K562 (cell line): ENCODE data around the gene IL12A. TPM values are rescaled to one million over a fixed set of nuclear protein-coding genes. Genes with fewer than 3 reads are reported as not detected.

ENCODE experiments used
- ATAC-seq: fragments of 200-7000 bp; cut with Tn5 transposase; 3 replicates; pipeline ENCODE4 v1.9.1; 2020; ENCODE audit warnings: moderate library complexity
- BruUV-seq: library from RNA; stranded (reverse); fragments of 400-500 nt; replicated peaks from 2 replicates; lab custom pipeline; 2021; lab: Mats Ljungman, UMichigan
- CTCF ChIA-PET: fragments of 300-600 bp; formaldehyde crosslinking; extraction: SDS; loops from one replicate; lab custom pipeline; 2021; ENCODE audit warnings: low intra/inter-chr PET ratio; lab: Yijun Ruan, JAX
- POLR2A ChIA-PET: fragments of 300-600, 350-650 bp; sonication (Branson Sonifier 250); formaldehyde crosslinking; extraction: SDS; loops from one replicate; lab custom pipeline; 2021; ENCODE audit warnings: antibody characterized with exemption, inconsistent platforms; lab: Yijun Ruan, JAX
- DNase-seq, 4 experiments: peaks; one replicate each; pipeline versions ENCODE4 v3.0.0 to v3.0.0-alpha.2; 2011 to 2018; ENCODE audit warnings: low spot score in 3 of 4, mixed read lengths in 3 of 4; ENCODE audit errors: extremely low read depth in 1 of 4
- FAIRE-seq: peaks from 2 replicates; lab custom pipeline; 2011; peaks lifted over from hg19 to GRCh38; lab: Jason Lieb, UNC
- H2AFZ ChIP-seq: 2 replicates; pipeline ENCODE4 v1.6.0; 2011; ENCODE audit warnings: low read depth, low read length, control low read depth, inconsistent platforms
- H3K27ac ChIP-seq: fragments of 200-600 bp; 3 replicates; pipeline ENCODE4 v1.8.0; 2011; ENCODE audit warnings: low read depth, mild to moderate bottlenecking, control low read depth, inconsistent platforms, low read length, moderate library complexity, mixed read lengths; ENCODE audit errors: extremely low read depth
- H3K27me3 ChIP-seq, 2 experiments: fragments of 300-600 bp in 1 of 2; 2 replicates in 1 of 2; 3 replicates in 1 of 2; pipeline versions ENCODE4 v1.6.0 to v1.8.0; 2011; ENCODE audit warnings: inconsistent platforms in 2 of 2, low read length in 2 of 2, mild to moderate bottlenecking in 1 of 2, mixed read lengths in 1 of 2, moderate library complexity in 1 of 2; ENCODE audit not compliant: control insufficient read depth in 2 of 2, insufficient read depth in 2 of 2
- H3K36me3 ChIP-seq: fragments of 300-600 bp; 3 replicates; pipeline ENCODE4 v1.8.0; 2011; ENCODE audit warnings: mild to moderate bottlenecking, low read length, inconsistent platforms; ENCODE audit not compliant: control insufficient read depth, insufficient read depth
- H3K4me1 ChIP-seq, 2 experiments: fragments of 200-600 bp in 1 of 2; replicated peaks in 1 of 2; 2 replicates in 1 of 2; 3 replicates in 1 of 2; pipeline versions ENCODE4 v1.5.1 to v1.8.0; 2011; ENCODE audit warnings: inconsistent platforms in 2 of 2, low read length in 2 of 2, mild to moderate bottlenecking in 1 of 2, mixed read lengths in 1 of 2, moderate library complexity in 1 of 2; ENCODE audit not compliant: control insufficient read depth in 2 of 2, insufficient read depth in 2 of 2
- H3K4me2 ChIP-seq: 2 replicates; pipeline ENCODE4 v1.6.1; 2011; ENCODE audit warnings: low read length, control low read depth, inconsistent platforms, mixed read lengths; ENCODE audit not compliant: insufficient read depth
- H3K4me3 ChIP-seq: fragments of 200-600 bp; sonication (generic), shearing (Covaris generic); 2 replicates; pipeline ENCODE4 v1.5.1; 2016; ENCODE audit warnings: control low read depth, inconsistent platforms
- H3K79me2 ChIP-seq: fragments of 200-600 bp; 3 replicates; pipeline ENCODE4 v1.8.0; 2011; ENCODE audit warnings: low read length, inconsistent platforms; ENCODE audit not compliant: control insufficient read depth, insufficient read depth
- H3K9ac ChIP-seq, 2 experiments: 2 replicates each; pipeline versions ENCODE4 v1.6.0 to v1.6.1; 2011; ENCODE audit warnings: low read depth in 2 of 2, low read length in 2 of 2, control low read depth in 1 of 2, inconsistent platforms in 1 of 2, mild to moderate bottlenecking in 1 of 2, mixed read lengths in 1 of 2; ENCODE audit not compliant: insufficient read depth in 1 of 2
- H3K9me1 ChIP-seq: one replicate; pipeline ENCODE4 v1.6.0; 2011; ENCODE audit warnings: inconsistent platforms, mild to moderate bottlenecking, low read length, moderate library complexity; ENCODE audit not compliant: control insufficient read depth, insufficient read depth
- H3K9me3 ChIP-seq: replicated peaks from 2 replicates; pipeline ENCODE4 v1.5.1; 2011; ENCODE audit warnings: low read depth, low read length, inconsistent platforms; ENCODE audit not compliant: control insufficient read depth, insufficient read depth
- H4K20me1 ChIP-seq: replicated peaks from 2 replicates; pipeline ENCODE4 v1.6.1; 2011; ENCODE audit warnings: low read length, inconsistent platforms, mixed read lengths; ENCODE audit not compliant: control insufficient read depth, insufficient read depth
- CHD2 ChIP-seq: IDR thresholded peaks from 2 replicates; pipeline ENCODE4 v1.6.1; 2011; ENCODE audit warnings: low read depth, low read length
- HNRNPK ChIP-seq: fragments of 200-400 bp; formaldehyde crosslinking; IDR thresholded peaks from one replicate; pipeline ENCODE4 v1.6.1; 2018; ENCODE audit warnings: mild to moderate bottlenecking, low read depth, low read length; ENCODE audit not compliant: poor library complexity, severe bottlenecking
- TOE1 ChIP-seq, 2 experiments: fragments of 450-650 bp in 1 of 2; sonication (generic) in 1 of 2; formaldehyde crosslinking in 1 of 2; IDR thresholded peaks; 2 replicates each; pipeline versions ENCODE4 v1.7.1 to v1.8.0; 2016 to 2022; ENCODE audit warnings: borderline replicate concordance in 2 of 2, mild to moderate bottlenecking in 2 of 2, antibody characterized with exemption in 1 of 2, inconsistent platforms in 1 of 2, low read depth in 1 of 2, missing genetic modification reagents in 1 of 2, moderate library complexity in 1 of 2
- WHSC1 ChIP-seq: IDR thresholded peaks from one replicate; pipeline ENCODE4 v1.6.1; 2012; ENCODE audit warnings: low read length, control low read depth, inconsistent platforms
- ZBTB11 ChIP-seq, 3 experiments: fragments of 200-800 bp in 1 of 3; fragments of 250-450 bp in 1 of 3; fragments of 450-650 bp in 1 of 3; sonication (Bioruptor Pico) in 1 of 3; sonication (Bioruptor generic) in 1 of 3; formaldehyde crosslinking in 1 of 3; IDR thresholded peaks; 2 replicates each; pipeline versions ENCODE4 v1.6.1 to v1.8.0; 2016 to 2022; ENCODE audit warnings: mild to moderate bottlenecking in 2 of 3, missing genetic modification characterization in 2 of 3, missing compliant biosample characterization in 1 of 3, moderate library complexity in 1 of 3
- ZBTB8A ChIP-seq: fragments of 450-650 bp; IDR thresholded peaks from 2 replicates; pipeline ENCODE4 v1.6.1; 2018; ENCODE audit warnings: mild to moderate bottlenecking, moderate library complexity; ENCODE audit not compliant: partially characterized antibody
- WGBS: fragments of 100-300 bp; shearing (Covaris generic); methylation state at CpG from one replicate; pipeline ENCODE4 v1.1.6; 2016; ENCODE audit warnings: low coverage, mixed read lengths; ENCODE audit not compliant: insufficient coverage; ENCODE audit errors: missing lambda C conversion rate; 5-methylcytosine and 5-hydroxymethylcytosine counted together
- in situ Hi-C: fragments of 300-500 bp; cut with MboI; formaldehyde crosslinking; loops from 4 replicates; pipeline ENCODE4 v1.15.0; 2018; ENCODE audit warnings: inconsistent platforms, mixed read lengths
- intact Hi-C: fragments of 100-400 bp; cut with micrococcal nuclease; formaldehyde crosslinking; loops from 2 replicates; pipeline ENCODE4 v1.14.2; 2022
- polyA plus RNA-seq, 8 experiments: library from polyadenylated mRNA; depleted of rRNA in 4 of 8; stranded (reverse) in 5 of 8; unstranded in 3 of 8; fragments of >200 nt; fragmentation: Nextera tagmentation in 2 of 8; fragmentation: Illumina TruSeq in 1 of 8; extraction: Ambion mirVana in 2 of 8; extraction: Trizol in 1 of 8; gene quantifications; 2 replicates each; pipeline versions ENCODE4 v1.2.1 to v1.2.3, GENCODE V29; 2011 to 2014; ENCODE audit warnings: inconsistent platforms in 1 of 8, missing spikeins in 1 of 8
- total RNA-seq, 7 experiments: library from RNA; depleted of rRNA in 6 of 7; stranded (reverse); fragments of >200 nt in 6 of 7; fragmentation: Illumina TruSeq in 2 of 7; extraction: Trizol in 2 of 7; gene quantifications; 2 replicates each; pipeline versions ENCODE4 v1.2.1 to v1.2.3, GENCODE V29; 2011 to 2021; ENCODE audit warnings: low replicate concordance in 1 of 7
- TF ChIP-seq, protein P1 (sequence below): sonication (generic); formaldehyde crosslinking; IDR thresholded peaks from 2 replicates; pipeline ENCODE4 v1.8.0; 2022; ENCODE audit warnings: mild to moderate bottlenecking, missing genetic modification reagents
- TF ChIP-seq, protein P2 (sequence below): IDR thresholded peaks from 3 replicates; pipeline ENCODE4 v1.6.1; 2011; ENCODE audit warnings: borderline replicate concordance, mild to moderate bottlenecking, moderate library complexity; ENCODE audit not compliant: insufficient read length; ENCODE audit errors: extremely low read depth

IL12A gene
- total and polyA plus RNA-seq, 9 of the 15 experiments (the other 6 are each of a cell fraction or from before 2014, with no cell fraction given): not detected

- no peak for TF ChIP-seq ZBTB8A
- TF ChIP-seq CHD2: no peak
- TF ChIP-seq, protein P1, sequence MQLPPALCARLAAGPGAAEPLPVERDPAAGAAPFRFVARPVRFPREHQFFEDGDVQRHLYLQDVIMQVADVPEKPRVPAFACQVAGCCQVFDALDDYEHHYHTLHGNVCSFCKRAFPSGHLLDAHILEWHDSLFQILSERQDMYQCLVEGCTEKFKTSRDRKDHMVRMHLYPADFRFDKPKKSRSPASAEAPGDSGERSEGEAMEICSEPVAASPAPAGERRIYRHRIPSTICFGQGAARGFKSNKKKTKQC (CRISPR knock-in tag): no peak
- no peak for TF ChIP-seq TOE1 (IDR thresholded peaks at IDR 0.05; ENCODE audit: borderline replicate concordance)
- no peak for TF ChIP-seq TOE1 (CRISPR knock-in tag; IDR thresholded peaks at IDR 0.05; ENCODE audit: borderline replicate concordance, low read depth)
- TF ChIP-seq, protein P2, sequence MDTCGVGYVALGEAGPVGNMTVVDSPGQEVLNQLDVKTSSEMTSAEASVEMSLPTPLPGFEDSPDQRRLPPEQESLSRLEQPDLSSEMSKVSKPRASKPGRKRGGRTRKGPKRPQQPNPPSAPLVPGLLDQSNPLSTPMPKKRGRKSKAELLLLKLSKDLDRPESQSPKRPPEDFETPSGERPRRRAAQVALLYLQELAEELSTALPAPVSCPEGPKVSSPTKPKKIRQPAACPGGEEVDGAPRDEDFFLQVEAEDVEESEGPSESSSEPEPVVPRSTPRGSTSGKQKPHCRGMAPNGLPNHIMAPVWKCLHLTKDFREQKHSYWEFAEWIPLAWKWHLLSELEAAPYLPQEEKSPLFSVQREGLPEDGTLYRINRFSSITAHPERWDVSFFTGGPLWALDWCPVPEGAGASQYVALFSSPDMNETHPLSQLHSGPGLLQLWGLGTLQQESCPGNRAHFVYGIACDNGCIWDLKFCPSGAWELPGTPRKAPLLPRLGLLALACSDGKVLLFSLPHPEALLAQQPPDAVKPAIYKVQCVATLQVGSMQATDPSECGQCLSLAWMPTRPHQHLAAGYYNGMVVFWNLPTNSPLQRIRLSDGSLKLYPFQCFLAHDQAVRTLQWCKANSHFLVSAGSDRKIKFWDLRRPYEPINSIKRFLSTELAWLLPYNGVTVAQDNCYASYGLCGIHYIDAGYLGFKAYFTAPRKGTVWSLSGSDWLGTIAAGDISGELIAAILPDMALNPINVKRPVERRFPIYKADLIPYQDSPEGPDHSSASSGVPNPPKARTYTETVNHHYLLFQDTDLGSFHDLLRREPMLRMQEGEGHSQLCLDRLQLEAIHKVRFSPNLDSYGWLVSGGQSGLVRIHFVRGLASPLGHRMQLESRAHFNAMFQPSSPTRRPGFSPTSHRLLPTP: no peak
- no peak for TF ChIP-seq ZBTB11 (CRISPR knock-in tag; IDR thresholded peaks at IDR 0.05)
- TF ChIP-seq HNRNPK: no peak
- no peak for TF ChIP-seq WHSC1
- H3K27ac ChIP-seq: no peak overlapping the region
- 0% methylated on average over 1 of the region's 1 CpG for WGBS
- no peak overlapping the region for H3K4me3 ChIP-seq
- no peaks in the 10 kb centered on the region; a peak in 2 of 5 replicates for H3K4me1 ChIP-seq
- H3K4me2 ChIP-seq: no peak overlapping the region
- ChIA-PET CTCF (no interaction called here), POLR2A (no interaction called here)
- no peak for ATAC-seq
- intact Hi-C loops: no loop called here
- no peaks in the 10 kb centered on the region for H3K36me3 ChIP-seq
- no peaks in the 10 kb centered on the region for H4K20me1 ChIP-seq
- no peaks in the 10 kb centered on the region for H3K9me3 ChIP-seq
- no peaks in the 10 kb centered on the region for H3K79me2 ChIP-seq
- no peak overlapping the region for H2AFZ ChIP-seq
- no TSS peak for BruUV-seq
- no peak for FAIRE-seq
- no peak overlapping the region for H3K9ac ChIP-seq
- H3K27me3 ChIP-seq: peaks cover 0 to 10% of the 10 kb centered on the region in 2 experiments
- in situ Hi-C loops: no loop called here
- H3K9me1 ChIP-seq: no peaks in the 10 kb centered on the region
- no peak for DNase-seq
Measured at GRCh38 chr3:160023476-160023875, 34.8 kb downstream of the IL12A start.
